BE2C (cell line): ENCODE data around the gene GRID1.
A peak's percentile ranks its signal among the peaks of the same experiment; 100 is the strongest.

Experiments used
- DNase-seq: peaks from one replicate; pipeline ENCODE4 v3.0.0-alpha.2; 2020
- H3K27me3 ChIP-seq: fragments of 250-450 bp; sonication (Bioruptor Pico); 2 replicates; pipeline ENCODE4 v1.5.1; 2020; ENCODE audit warnings: mild to moderate bottlenecking
- H3K36me3 ChIP-seq: fragments of 250-450 bp; sonication (Bioruptor Pico); 2 replicates; pipeline ENCODE4 v1.5.1; 2020; ENCODE audit warnings: mild to moderate bottlenecking
- H3K4me1 ChIP-seq: fragments of 250-450 bp; sonication (Bioruptor Pico); 2 replicates; pipeline ENCODE4 v1.5.1; 2020
- H3K4me3 ChIP-seq: 2 replicates; pipeline ENCODE4 v1.5.1; 2011; ENCODE audit warnings: low read depth, low read length
- H3K9me3 ChIP-seq: fragments of 250-450 bp; sonication (Bioruptor Pico); 2 replicates; pipeline ENCODE4 v1.5.1; 2020
- CTCF ChIP-seq: IDR thresholded peaks from 2 replicates; pipeline ENCODE4 v1.5.1; 2012; ENCODE audit warnings: mild to moderate bottlenecking, low read depth, low read length

GRID1 gene

GRCh38 chr10:86329896-86330680 is 36.5 kb downstream of the GRID1 start:
- Histone ChIP-seq H3K9me3 (no peaks in the 10 kb centered on the region), H3K4me3 (no peak overlapping the region), H3K36me3 (no peaks in the 10 kb centered on the region), H3K27me3 (no peaks in the 10 kb centered on the region), H3K4me1 (peaks cover 47% of the 10 kb centered on the region)
- TF ChIP-seq CTCF = no peak
- DNase-seq = no peak

- Histone ChIP-seq H3K27me3 (no peaks in the 10 kb centered on the region), H3K4me1 (peaks cover 43% of the 10 kb centered on the region), H3K36me3 (no peaks in the 10 kb centered on the region), H3K4me3 (no peak overlapping the region), H3K9me3 (no peaks in the 10 kb centered on the region)
- peak; percentile 46 for TF ChIP-seq CTCF
- DNase-seq = no peak
These were observed 37.4 kb downstream of the GRID1 start for GRCh38 chr10:86329093-86329710.

GRCh38 chr10:86327954-86328725 is 38.5 kb downstream of the GRID1 start:
- Histone ChIP-seq H3K27me3 (no peaks in the 10 kb centered on the region), H3K36me3 (no peaks in the 10 kb centered on the region), H3K4me3 (no peak overlapping the region), H3K9me3 (no peaks in the 10 kb centered on the region), H3K4me1 (peaks cover 40% of the 10 kb centered on the region)
- DNase-seq = no peak
- no peak for TF ChIP-seq CTCF

GRCh38 chr10:86325158-86325557 is 41.4 kb downstream of the GRID1 start:
- TF ChIP-seq CTCF = peak; percentile 40
- Histone ChIP-seq H3K9me3 (no peaks in the 10 kb centered on the region), H3K4me3 (no peak overlapping the region), H3K36me3 (no peaks in the 10 kb centered on the region), H3K4me1 (peaks cover 40% of the 10 kb centered on the region), H3K27me3 (no peaks in the 10 kb centered on the region)
- no peak for DNase-seq

- H3K36me3 ChIP-seq = no peaks in the 10 kb centered on the region
- no peaks in the 10 kb centered on the region for H3K9me3 ChIP-seq
- H3K27me3 ChIP-seq = no peaks in the 10 kb centered on the region
- TF ChIP-seq CTCF = no peak
- H3K4me3 ChIP-seq = no peak overlapping the region
- no peak for DNase-seq
- peaks cover 43% of the 10 kb centered on the region for H3K4me1 ChIP-seq
These were observed 45.0 kb downstream of the GRID1 start for GRCh38 chr10:86321568-86321967.
